AG04449 (cell line): ENCODE measurements around the gene ATP13A3.

ENCODE experiments used
- CTCF ChIA-PET: fragments of 350-600 bp; formaldehyde crosslinking; extraction: SDS; loops from one replicate; lab custom pipeline; 2021; ENCODE audit warnings: antibody characterized with exemption; lab: Yijun Ruan, JAX
- POLR2A ChIA-PET: fragments of 400-600, 350-600 bp; formaldehyde crosslinking; extraction: SDS; loops from one replicate; lab custom pipeline; 2020; ENCODE audit warnings: antibody characterized with exemption, inconsistent platforms; lab: Yijun Ruan, JAX
- DNase-seq: peaks from one replicate; pipeline ENCODE4 v3.0.0-alpha.2; 2010; ENCODE audit warnings: low read depth, low spot score
- H3K4me3 ChIP-seq: 2 replicates; pipeline ENCODE4 v1.5.1; 2011; ENCODE audit warnings: low read depth, mild to moderate bottlenecking, control low read depth, low read length
- TF ChIP-seq, protein P1 (sequence below): IDR thresholded peaks from one replicate; pipeline ENCODE4 v1.5.1; 2011; ENCODE audit warnings: mild to moderate bottlenecking, moderate library complexity, low read length, control low read depth, inconsistent platforms; ENCODE audit not compliant: insufficient read depth; ENCODE audit errors: missing control alignments

The ATP13A3 gene

GRCh38 chr3:194512895-194513601 lies 26.2 kb upstream of the ATP13A3 start:
- no peak for DNase-seq
- H3K4me3 ChIP-seq = no peak overlapping the region
- POLR2A ChIA-PET = no interaction called here
- TF ChIP-seq, protein P1, sequence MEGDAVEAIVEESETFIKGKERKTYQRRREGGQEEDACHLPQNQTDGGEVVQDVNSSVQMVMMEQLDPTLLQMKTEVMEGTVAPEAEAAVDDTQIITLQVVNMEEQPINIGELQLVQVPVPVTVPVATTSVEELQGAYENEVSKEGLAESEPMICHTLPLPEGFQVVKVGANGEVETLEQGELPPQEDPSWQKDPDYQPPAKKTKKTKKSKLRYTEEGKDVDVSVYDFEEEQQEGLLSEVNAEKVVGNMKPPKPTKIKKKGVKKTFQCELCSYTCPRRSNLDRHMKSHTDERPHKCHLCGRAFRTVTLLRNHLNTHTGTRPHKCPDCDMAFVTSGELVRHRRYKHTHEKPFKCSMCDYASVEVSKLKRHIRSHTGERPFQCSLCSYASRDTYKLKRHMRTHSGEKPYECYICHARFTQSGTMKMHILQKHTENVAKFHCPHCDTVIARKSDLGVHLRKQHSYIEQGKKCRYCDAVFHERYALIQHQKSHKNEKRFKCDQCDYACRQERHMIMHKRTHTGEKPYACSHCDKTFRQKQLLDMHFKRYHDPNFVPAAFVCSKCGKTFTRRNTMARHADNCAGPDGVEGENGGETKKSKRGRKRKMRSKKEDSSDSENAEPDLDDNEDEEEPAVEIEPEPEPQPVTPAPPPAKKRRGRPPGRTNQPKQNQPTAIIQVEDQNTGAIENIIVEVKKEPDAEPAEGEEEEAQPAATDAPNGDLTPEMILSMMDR = no peak
- CTCF ChIA-PET = interaction anchor here (1.6 kb wide), 1 partner anchor 9 kb away, joined by 3 read pairs; no protein-coding TSS in a partner anchor

DNA sequence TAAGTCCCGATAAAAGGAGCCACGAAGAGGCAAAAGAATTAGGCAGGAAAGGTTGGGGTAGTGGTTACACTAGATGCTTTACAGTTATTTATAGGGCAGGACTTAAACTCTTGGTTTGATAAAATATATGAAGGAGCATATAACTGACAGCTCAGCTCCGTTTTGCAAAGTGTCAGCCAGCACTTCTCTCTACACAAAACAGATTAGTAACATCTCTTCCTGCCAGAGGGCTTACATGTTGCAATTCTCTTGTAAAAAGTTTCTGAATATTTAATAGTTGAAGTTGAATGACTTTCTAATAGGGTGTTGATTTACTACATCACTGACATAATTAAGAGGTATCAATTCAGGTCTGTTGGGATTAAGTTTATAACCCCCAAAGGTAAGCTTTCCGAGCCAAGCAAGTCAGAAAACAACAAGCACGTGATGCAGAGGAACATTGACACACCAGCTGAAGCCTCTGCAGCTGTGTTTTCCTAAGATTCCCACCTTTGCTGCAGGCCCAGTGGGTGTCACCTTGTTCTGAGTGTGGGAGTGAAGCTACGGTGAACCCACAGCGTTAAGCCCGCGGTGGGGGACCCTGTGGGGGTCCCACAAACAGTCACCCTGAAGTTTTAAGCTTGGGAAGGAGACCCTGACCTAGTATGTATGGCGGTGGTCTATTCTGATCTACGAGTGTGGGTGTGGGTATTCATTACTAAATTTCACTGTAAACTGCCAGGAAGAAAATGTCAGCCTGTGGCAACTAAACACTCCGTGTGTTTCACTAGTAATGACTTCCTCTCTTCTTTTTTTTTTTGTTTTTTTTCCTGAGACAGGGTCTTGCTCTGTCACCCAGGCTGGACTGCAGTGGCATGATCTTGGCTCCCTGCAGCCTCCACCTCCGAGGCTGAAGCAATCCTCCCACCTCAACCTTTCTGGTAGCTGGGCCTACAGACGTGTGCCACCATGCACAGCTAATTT lies 22.0 kb upstream of the ATP13A3 start:
- TF ChIP-seq, protein P1 = no peak
- ChIA-PET CTCF (interaction anchor here (0.9 to 1.1 kb wide), 3 partner anchors 13 to 165 kb away, joined by 3 read pairs; no protein-coding TSS in a partner anchor), POLR2A (no interaction called here)
- DNase-seq = no peak
- H3K4me3 ChIP-seq = no peak overlapping the region

- TF ChIP-seq, protein P1 = no peak
- DNase-seq = no peak
- H3K4me3 ChIP-seq = no peak overlapping the region
- ChIA-PET POLR2A (no interaction called here), CTCF (no interaction called here)
These were observed 20.8 kb upstream of the ATP13A3 start for GRCh38 chr3:194507571-194507970.

DNA sequence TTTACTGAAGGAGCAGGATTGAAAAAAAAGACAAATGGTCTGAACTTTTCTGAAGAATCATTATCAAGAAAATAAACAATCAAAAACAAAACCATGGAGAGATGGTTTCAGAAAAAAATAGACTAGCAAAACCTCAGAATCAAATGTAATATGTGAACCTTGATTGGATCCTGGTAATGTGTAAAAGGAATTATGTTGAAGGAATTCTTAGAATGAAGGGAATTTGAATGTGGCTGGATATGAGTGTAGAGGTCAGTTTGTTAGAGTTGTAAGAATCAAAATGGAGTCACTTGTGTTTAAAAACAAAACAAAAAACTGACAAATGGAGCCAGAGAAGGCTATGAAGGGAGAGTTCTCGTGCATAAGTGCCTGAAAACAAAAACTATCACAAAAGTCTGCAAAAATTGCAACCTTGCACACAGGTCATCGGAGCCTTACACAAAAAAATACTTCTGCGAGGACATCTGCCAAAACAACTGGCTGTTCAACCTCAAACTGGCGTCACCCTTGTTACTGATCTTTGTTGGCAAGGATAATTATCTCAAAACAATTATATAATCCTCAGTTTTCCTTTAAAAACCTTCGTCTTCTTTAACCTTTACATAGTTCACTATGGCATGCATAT lies 19.1 kb upstream of the ATP13A3 start:
- ChIA-PET CTCF (interaction anchor here (1.3 kb wide), 1 partner anchor 16 kb away, joined by 3 read pairs; no protein-coding TSS in a partner anchor), POLR2A (no interaction called here)
- H3K4me3 ChIP-seq = no peak overlapping the region
- TF ChIP-seq, protein P1 = no peak
- DNase-seq = no peak

GRCh38 chr3:194504861-194505260 lies 18.1 kb upstream of the ATP13A3 start:
- TF ChIP-seq, protein P1 = no peak
- ChIA-PET POLR2A (no interaction called here), CTCF (interaction anchor here (0.7 to 1.6 kb wide), 5 partner anchors 8 to 89 kb away, joined by 3 to 5 read pairs (median 3); no protein-coding TSS in a partner anchor)
- no peak for DNase-seq
- no peak overlapping the region for H3K4me3 ChIP-seq

DNA sequence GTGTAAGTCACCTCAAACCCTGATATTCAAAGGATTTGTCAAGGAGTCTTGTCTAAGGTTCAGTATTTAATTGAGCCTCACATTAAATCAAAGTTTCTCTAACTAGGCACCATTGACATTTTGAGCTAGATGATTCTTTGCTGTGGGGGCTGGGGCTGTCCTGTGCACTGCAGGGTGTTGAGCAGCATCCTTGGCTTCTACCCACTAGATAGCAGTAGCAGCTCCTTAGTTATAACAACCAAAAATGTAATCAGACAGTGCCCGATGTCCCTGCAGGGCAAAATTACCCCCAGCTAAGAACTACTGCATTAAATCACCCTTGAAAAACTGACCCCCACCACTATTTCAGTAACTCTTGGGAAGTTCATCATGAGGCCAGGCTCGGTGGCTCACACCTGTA lies 17.3 kb upstream of the ATP13A3 start:
- CTCF ChIA-PET = interaction anchor here (1.0 to 1.7 kb wide), 5 partner anchors 9 to 90 kb away, joined by 3 to 5 read pairs (median 3); no protein-coding TSS in a partner anchor
- DNase-seq = no peak
- POLR2A ChIA-PET = no interaction called here
- TF ChIP-seq, protein P1 = no peak
- H3K4me3 ChIP-seq = no peak overlapping the region
